Upper lobe of left lung (tissue), 6 donors: Measurements from ENCODE around the gene HAUS8. TPM values are rescaled to one million over a fixed set of nuclear protein-coding genes. Genes with fewer than 3 reads are reported as not detected.

Experiments
- ATAC-seq, 2 donors: fragments of 200-7000 bp; cut with Tn5 transposase; one replicate each; pipeline ENCODE4 v1.9.1; 2022; ENCODE audit warnings: mild to moderate bottlenecking in 2 of 2, moderate library complexity in 2 of 2; ENCODE audit not compliant: low FRiP score in 2 of 2
- DNase-seq, 2 donors: peaks; one replicate each; pipeline ENCODE4 v3.0.0-alpha.2; 2019 to 2020
- H3K27ac ChIP-seq, 4 donors: fragments of 200-600 bp; sonication (generic); one replicate each; pipeline ENCODE4 v1.5.1; 2016 to 2019
- H3K27me3 ChIP-seq, 4 donors: fragments of 200-600 bp; sonication (generic); one replicate each; pipeline ENCODE4 v1.5.1; 2017 to 2019
- H3K36me3 ChIP-seq, 4 donors: fragments of 200-600 bp; sonication (generic); one replicate each; pipeline ENCODE4 v1.5.1; 2016 to 2019
- H3K4me1 ChIP-seq, 4 donors: fragments of 200-600 bp; sonication (generic); one replicate each; pipeline ENCODE4 v1.5.1; 2018 to 2019
- H3K4me3 ChIP-seq, 4 donors: fragments of 200-600 bp; sonication (generic); one replicate each; pipeline ENCODE4 v1.5.1; 2017 to 2019; ENCODE audit warnings: mild to moderate bottlenecking in 2 of 4, moderate library complexity in 1 of 4
- H3K9me3 ChIP-seq, 4 donors: fragments of 200-600 bp; sonication (generic); one replicate each; pipeline ENCODE4 v1.5.1; 2018 to 2019
- CTCF ChIP-seq, 6 experiments: fragments of 450-650 bp in 4 of 6; fragments of 200-600 bp in 2 of 6; sonication (generic) in 2 of 6; IDR thresholded peaks; one replicate each; pipeline ENCODE4 v1.5.1; 2016 to 2019; ENCODE audit warnings: antibody characterized with exemption in 6 of 6
- EP300 ChIP-seq, 4 donors: sonication (generic); formaldehyde crosslinking; IDR thresholded peaks; one replicate each; pipeline ENCODE4 v1.5.1; 2017; ENCODE audit warnings: antibody characterized with exemption in 4 of 4, control low read depth in 2 of 4
- POLR2A ChIP-seq, 4 donors: fragments of 450-650 bp; IDR thresholded peaks; one replicate each; pipeline ENCODE4 v1.5.1; 2016 to 2017; ENCODE audit warnings: antibody characterized with exemption in 4 of 4, mild to moderate bottlenecking in 2 of 4
- POLR2AphosphoS5 ChIP-seq, 2 donors: sonication (generic); formaldehyde crosslinking; IDR thresholded peaks; one replicate each; pipeline ENCODE4 v1.5.1; 2017; ENCODE audit warnings: antibody characterized with exemption in 2 of 2
- WGBS, 2 donors: methylation state at CpG; one replicate each; pipeline ENCODE4 v1.1.5; 2017 to 2018; 5-methylcytosine and 5-hydroxymethylcytosine counted together
- total RNA-seq, 6 donors: library from RNA; depleted of rRNA in 4 of 6; stranded (reverse); fragments of >200 nt in 4 of 6; gene quantifications; one replicate each; pipeline versions ENCODE4 v1.1.0 to v1.2.1, GENCODE V29; 2016 to 2021
- donor health status: DM: no; HTN: no; CAD: no; lungs with moderate emphysema.
- donor health status: DM: no; HTN: yes; CAD: no; lungs with severe emphysema.

The HAUS8 gene
- total RNA-seq, 6 donors from 2014 or later, result 4.9 to 21.0 (median 8.7) TPM

- 52 to 68% methylated on average over 7 of the region's 7 CpGs for WGBS, 2 donors
- DNase-seq, result peak in 1 of 2 donors; percentile 13
- ATAC-seq, result peak; percentile 24 to 58
Observed at GRCh38 chr19:17001603-17002183, 73.6 kb downstream of the HAUS8 start.

More at GRCh38 chr19:17001603-17002183, 73.6 kb downstream of the HAUS8 start:
- H3K27ac ChIP-seq, result peak overlapping the region in 1 of 4 donors; percentile 15
- TF ChIP-seq CTCF (IDR thresholded peaks at IDR 0.05) (no peak), POLR2A (IDR thresholded peaks at IDR 0.05) (no peak), POLR2AphosphoS5 (IDR thresholded peaks at IDR 0.05) (no peak), EP300 (IDR thresholded peaks at IDR 0.05) (no peak)
- H3K4me3 ChIP-seq, result no peak overlapping the region
- no peaks in the 10 kb centered on the region for H3K4me1 ChIP-seq
- no peaks in the 10 kb centered on the region for H3K27me3 ChIP-seq
- H3K9me3 ChIP-seq, result peaks cover 0 to 6% (median 0%) of the 10 kb centered on the region in 4 donors
- H3K36me3 ChIP-seq, result peaks cover 0 to 2% (median 0%) of the 10 kb centered on the region in 4 donors

Other genes with a start within 250 kb of the HAUS8 start
- gene SIN3B, start 246.1 kb downstream of the HAUS8 start, total RNA-seq, result 100 to 1,000 TPM in 2 of 6 donors, 10 to 100 TPM in 4; 38.2 to 385 (median 63.5) TPM
- gene F2RL3, start 186.5 kb downstream of the HAUS8 start, total RNA-seq, result 100 to 1,000 TPM in 1 of 6 donors, 10 to 100 TPM in 4, 1 to 10 TPM in 1; 7.3 to 130 (median 23.2) TPM
- 100 to 1,000 TPM in 1 of 6 donors, 10 to 100 TPM in 5; 35.8 to 262 (median 61.1) TPM for gene CPAMD8, start 48.6 kb downstream of the HAUS8 start, total RNA-seq
- 100 to 1,000 TPM in 4 of 6 donors, 10 to 100 TPM in 2; 72.3 to 408 (median 146) TPM for gene MYO9B, start 325 bp upstream of the HAUS8 start, total RNA-seq
- 10 to 100 TPM; 21.6 to 49.3 (median 23.9) TPM for gene USE1, start 139.9 kb upstream of the HAUS8 start, total RNA-seq
- gene OCEL1, start 150.8 kb upstream of the HAUS8 start, total RNA-seq, result 10 to 100 TPM; 12.3 to 37.7 (median 25.8) TPM
- 10 to 100 TPM; 55.5 to 86.8 (median 63.1) TPM for gene NR2F6, start 170.5 kb upstream of the HAUS8 start, total RNA-seq
- 10 to 100 TPM in 4 of 6 donors, 1 to 10 TPM in 2; 9.1 to 21.4 (median 10.7) TPM for gene USHBP1, start 189.3 kb upstream of the HAUS8 start, total RNA-seq
- 10 to 100 TPM; 45.1 to 95.3 (median 82.3) TPM for gene BABAM1, start 192.0 kb upstream of the HAUS8 start, total RNA-seq
- gene ANKLE1, start 206.4 kb upstream of the HAUS8 start, total RNA-seq, result 10 to 100 TPM in 1 of 6 donors, 1 to 10 TPM in 3, under 1 TPM in 2; 0.57 to 13.6 (median 1.4) TPM
- 10 to 100 TPM; 19.7 to 23.4 (median 21.2) TPM for gene ABHD8, start 228.0 kb upstream of the HAUS8 start, total RNA-seq
- 100 to 1,000 TPM in 5 of 6 donors, 10 to 100 TPM in 1; 98.3 to 176 (median 122) TPM for gene MRPL34, start 230.4 kb upstream of the HAUS8 start, total RNA-seq
- gene DDA1, start 234.1 kb upstream of the HAUS8 start, total RNA-seq, result 10 to 100 TPM; 11.5 to 42.8 (median 28.4) TPM